DND-41 (cell line): ENCODE measurements around the gene MIPEP.

ENCODE experiments used
- CTCF ChIP-seq: IDR thresholded peaks from 2 replicates; pipeline ENCODE4 v1.5.1; 2012; ENCODE audit warnings: borderline replicate concordance, low read length, moderate library complexity, mild to moderate bottlenecking; ENCODE audit not compliant: poor library complexity, severe bottlenecking; ENCODE audit errors: extremely low read depth
- EZH2 ChIP-seq: IDR thresholded peaks from 3 replicates; pipeline ENCODE4 v1.6.1; 2012; ENCODE audit warnings: borderline replicate concordance, low read depth, mild to moderate bottlenecking, moderate library complexity, low read length, inconsistent platforms; ENCODE audit not compliant: severe bottlenecking

DNA sequence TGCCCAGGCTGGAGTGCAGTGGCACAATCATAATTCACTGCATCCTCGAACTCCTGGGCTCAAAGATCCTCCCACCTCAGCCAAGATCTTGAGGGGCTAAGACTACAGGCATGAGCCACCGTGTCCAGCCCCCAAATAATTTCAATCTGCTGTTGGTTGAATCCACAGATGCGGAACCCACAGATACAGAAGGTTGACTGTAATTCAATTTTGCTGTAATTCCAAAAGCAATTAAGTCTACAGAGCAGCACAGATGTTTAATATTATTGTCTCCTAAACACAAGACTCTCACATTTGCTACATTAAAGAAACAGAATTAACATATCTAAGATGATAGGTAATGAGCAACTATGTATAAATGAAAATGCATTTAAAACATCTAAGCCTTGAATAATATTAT, 75.6 kb downstream of the MIPEP start:
- TF ChIP-seq CTCF (no peak), EZH2 (no peak)
